Gastroesophageal sphincter (tissue), 3 donors: ENCODE results near the gene LYRM1.

Source experiments
- CTCF ChIP-seq, 4 experiments: fragments of 200-600 bp in 2 of 4; fragments of 450-650 bp in 2 of 4; sonication (generic) in 1 of 4; IDR thresholded peaks; one replicate each; pipeline ENCODE4 v1.5.1; 2017 to 2019; ENCODE audit warnings: antibody characterized with exemption in 4 of 4, mild to moderate bottlenecking in 2 of 4, moderate library complexity in 2 of 4
- EP300 ChIP-seq: sonication (generic); formaldehyde crosslinking; IDR thresholded peaks from one replicate; pipeline ENCODE4 v1.6.1; 2017; ENCODE audit warnings: antibody characterized with exemption, mild to moderate bottlenecking
- POLR2A ChIP-seq, 2 donors: fragments of 450-650 bp; IDR thresholded peaks; one replicate each; pipeline ENCODE4 v1.6.1; 2017; ENCODE audit warnings: antibody characterized with exemption in 2 of 2, mild to moderate bottlenecking in 2 of 2, moderate library complexity in 1 of 2
- POLR2AphosphoS5 ChIP-seq: sonication (generic); formaldehyde crosslinking; IDR thresholded peaks from one replicate; pipeline ENCODE4 v1.6.1; 2017; ENCODE audit warnings: antibody characterized with exemption

GRCh38 chr16:20920799-20921198 is 20.2 kb downstream of the LYRM1 start:
- TF ChIP-seq POLR2A (IDR thresholded peaks at IDR 0.05) = no peak
- no peak for TF ChIP-seq CTCF (IDR thresholded peaks at IDR 0.05)
- TF ChIP-seq POLR2AphosphoS5 = no peak
- TF ChIP-seq EP300 = no peak
